ENCODE data around the gene ZCCHC24. TPM values are rescaled to one million over a fixed set of nuclear protein-coding genes. Genes with fewer than 3 reads are reported as not detected.
"Not testable (repeated sequence)": the region's sequence is repeated elsewhere in the genome, so short reads cannot be mapped to it uniquely, and the experiment has no call there.

Gene ZCCHC24
- total RNA-seq, 1 experiment from 2014 or later: 3.8 TPM

DNA sequence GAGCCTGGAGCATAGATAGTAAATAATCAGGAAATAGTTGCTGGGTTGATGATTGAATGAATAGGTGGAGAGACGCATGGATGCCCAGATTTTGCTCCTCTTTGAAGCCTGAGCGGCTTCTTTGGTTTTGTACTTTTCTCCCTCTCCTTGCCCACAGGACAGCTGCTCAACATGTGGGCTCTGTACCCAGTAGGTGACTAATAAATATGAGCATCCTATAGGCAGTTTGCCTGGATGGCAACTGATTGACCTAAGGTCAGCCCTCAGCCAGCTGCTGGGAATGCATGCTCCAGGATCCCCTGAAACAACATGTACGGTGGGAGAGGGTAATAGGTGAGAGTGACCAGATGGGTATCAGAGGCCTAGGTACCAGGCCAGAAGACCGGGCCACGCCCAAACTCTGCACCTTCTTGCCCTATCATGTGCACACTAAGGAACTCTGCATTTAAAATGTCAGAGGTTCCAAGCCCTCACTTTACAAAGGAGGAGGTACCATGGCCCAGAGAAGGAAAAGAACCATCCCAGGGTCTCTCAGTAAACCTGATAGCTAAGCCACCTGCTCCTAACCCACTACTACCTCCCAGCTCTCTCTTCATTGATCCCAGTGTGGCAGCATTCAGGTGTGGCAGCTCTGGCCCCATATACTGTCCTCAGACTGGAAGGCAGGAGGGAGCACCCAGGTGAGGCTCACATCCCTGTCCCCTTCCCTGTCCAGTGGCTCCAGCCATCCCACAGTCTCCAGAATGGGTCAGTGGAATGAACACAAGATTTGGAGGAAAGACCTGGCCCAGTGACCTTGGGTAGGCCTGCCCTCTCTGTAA lies 2.7 kb upstream of the ZCCHC24 start:
- no peak overlapping the region for H2BK15ac ChIP-seq (ENCODE audit: low read depth, low read length)
- H2BK12ac ChIP-seq (ENCODE audit: insufficient read length, low read depth, low read length): no peak overlapping the region
- no peak overlapping the region for H3K27ac ChIP-seq (ENCODE audit: insufficient read length, low read depth, low read length)
- no peak overlapping the region for H2AK5ac ChIP-seq (ENCODE audit: insufficient read length, low read length)
- peaks cover 22% of the 10 kb centered on the region for H3K23me2 ChIP-seq (ENCODE audit: insufficient read length, low read depth, low read length, poor library complexity, severe bottlenecking)
- H4K20me1 ChIP-seq (ENCODE audit: control insufficient read depth, insufficient read depth, insufficient read length): no peaks in the 10 kb centered on the region
- H3K27me3 Mint-ChIP-seq (ENCODE audit: low read depth): peaks cover 63% of the 10 kb centered on the region
- no peak overlapping the region for H3K14ac ChIP-seq (ENCODE audit: insufficient read depth, low read length)
- no peak overlapping the region for H3K4ac ChIP-seq (ENCODE audit: low read depth, low read length)
- no peak overlapping the region for H2BK120ac ChIP-seq (ENCODE audit: low read depth, low read length, poor library complexity, severe bottlenecking)
- H4K8ac ChIP-seq (replicated peaks; ENCODE audit: insufficient read length, low read depth, low read length): no peak overlapping the region
- no peaks in the 10 kb centered on the region for H3K9me3 ChIP-seq (ENCODE audit: control insufficient read depth, low read depth, low read length)
- no peaks in the 10 kb centered on the region; a peak in 2 of 7 replicates for H3K36me3 Mint-ChIP-seq (ENCODE audit: insufficient read depth in 1 of 3, low read depth in 3 of 3)
- no peak overlapping the region for H3K27ac Mint-ChIP-seq
- H3K4me2 ChIP-seq (ENCODE audit: insufficient read depth, insufficient read length, low read length): no peak overlapping the region
- H3K9ac ChIP-seq (ENCODE audit: extremely low read depth, insufficient read length, low read length): no peak overlapping the region
- WGBS (ENCODE audit: extremely low coverage, insufficient read length, low lambda C conversion rate): no CpG with 5 or more reads among the region's 5 CpGs
- no peak overlapping the region for H2BK20ac ChIP-seq (ENCODE audit: low read depth, low read length, poor library complexity, severe bottlenecking)
- TF ChIP-seq, protein P1, sequence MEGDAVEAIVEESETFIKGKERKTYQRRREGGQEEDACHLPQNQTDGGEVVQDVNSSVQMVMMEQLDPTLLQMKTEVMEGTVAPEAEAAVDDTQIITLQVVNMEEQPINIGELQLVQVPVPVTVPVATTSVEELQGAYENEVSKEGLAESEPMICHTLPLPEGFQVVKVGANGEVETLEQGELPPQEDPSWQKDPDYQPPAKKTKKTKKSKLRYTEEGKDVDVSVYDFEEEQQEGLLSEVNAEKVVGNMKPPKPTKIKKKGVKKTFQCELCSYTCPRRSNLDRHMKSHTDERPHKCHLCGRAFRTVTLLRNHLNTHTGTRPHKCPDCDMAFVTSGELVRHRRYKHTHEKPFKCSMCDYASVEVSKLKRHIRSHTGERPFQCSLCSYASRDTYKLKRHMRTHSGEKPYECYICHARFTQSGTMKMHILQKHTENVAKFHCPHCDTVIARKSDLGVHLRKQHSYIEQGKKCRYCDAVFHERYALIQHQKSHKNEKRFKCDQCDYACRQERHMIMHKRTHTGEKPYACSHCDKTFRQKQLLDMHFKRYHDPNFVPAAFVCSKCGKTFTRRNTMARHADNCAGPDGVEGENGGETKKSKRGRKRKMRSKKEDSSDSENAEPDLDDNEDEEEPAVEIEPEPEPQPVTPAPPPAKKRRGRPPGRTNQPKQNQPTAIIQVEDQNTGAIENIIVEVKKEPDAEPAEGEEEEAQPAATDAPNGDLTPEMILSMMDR (conservative IDR thresholded peaks at IDR 0.05): no peak
- peaks cover 7% of the 10 kb centered on the region; the same call in 1 of the 2 replicates for H3K4me1 ChIP-seq (ENCODE audit: insufficient read depth, low read length)
- peaks cover 9% of the 10 kb centered on the region; the same call in 1 of the 2 replicates for H3K27me3 ChIP-seq (ENCODE audit: insufficient read depth, low read length)
- no peaks in the 10 kb centered on the region for H3K79me1 ChIP-seq (ENCODE audit: insufficient read depth, low read depth, low read length, poor library complexity, severe bottlenecking)
- H3K56ac ChIP-seq (ENCODE audit: insufficient read length, low read depth, low read length): no peak overlapping the region
- H3K4me1 Mint-ChIP-seq: peaks cover 36 to 40% of the 10 kb centered on the region in 2 experiments
- peaks cover 0 to 2% of the 10 kb centered on the region in 2 experiments; a peak in 1 of 5 replicates for H3K9me3 Mint-ChIP-seq
- no peak overlapping the region for H3T11ph ChIP-seq (ENCODE audit: low read length)
- no peak overlapping the region for H2AFZ ChIP-seq (ENCODE audit: low read length)
- H2BK5ac ChIP-seq (ENCODE audit: insufficient read length, low read length): no peak overlapping the region
- no peaks in the 10 kb centered on the region for H3K79me2 ChIP-seq (ENCODE audit: insufficient read depth, low read length)
- H3K4me3 Mint-ChIP-seq: no peak overlapping the region; a peak in 1 of 5 replicates
- no peak overlapping the region for H4K91ac ChIP-seq (ENCODE audit: insufficient read length, low read depth, low read length)
- no peak for DNase-seq
- no peak overlapping the region for H3K23ac ChIP-seq (ENCODE audit: insufficient read length, low read depth, low read length)
- no peak overlapping the region for H4K5ac ChIP-seq (ENCODE audit: insufficient read length, low read depth, low read length)
- H3K18ac ChIP-seq (ENCODE audit: insufficient read length, low read depth, low read length): no peak overlapping the region

DNA sequence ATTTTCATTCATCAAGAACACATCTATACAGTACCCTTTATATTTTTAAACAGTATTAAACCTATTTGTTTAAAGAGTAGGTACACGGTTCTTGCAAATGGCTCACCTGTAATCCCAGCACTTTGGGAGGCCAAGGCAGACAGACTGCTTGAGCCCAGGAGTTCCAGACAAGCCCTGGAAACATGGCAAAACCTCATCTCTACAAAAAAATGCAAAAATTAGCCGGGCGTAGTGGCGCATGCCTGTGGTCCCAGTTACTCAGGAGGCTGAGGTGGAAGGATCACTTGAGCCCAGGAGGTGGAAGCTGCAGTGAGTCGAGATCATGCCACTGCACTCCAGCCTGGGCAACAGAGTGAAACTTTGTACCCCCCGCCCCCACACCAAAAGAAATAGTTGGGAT lies 1.8 kb upstream of the ZCCHC24 start:
- not testable (repeated sequence) for H2BK15ac ChIP-seq (ENCODE audit: low read depth, low read length); H3K4me1 ChIP-seq (ENCODE audit: insufficient read depth, low read length); H3K18ac ChIP-seq (ENCODE audit: insufficient read length, low read depth, low read length); H3K27ac ChIP-seq (ENCODE audit: insufficient read length, low read depth, low read length); H3K23ac ChIP-seq (ENCODE audit: insufficient read length, low read depth, low read length); H3K14ac ChIP-seq (ENCODE audit: insufficient read depth, low read length); H2BK5ac ChIP-seq (ENCODE audit: insufficient read length, low read length); H4K8ac ChIP-seq (replicated peaks; ENCODE audit: insufficient read length, low read depth, low read length); H3K79me1 ChIP-seq (ENCODE audit: insufficient read depth, low read depth, low read length, poor library complexity, severe bottlenecking); H3K9ac ChIP-seq (ENCODE audit: extremely low read depth, insufficient read length, low read length); H4K91ac ChIP-seq (ENCODE audit: insufficient read length, low read depth, low read length); H3K79me2 ChIP-seq (ENCODE audit: insufficient read depth, low read length); H2BK20ac ChIP-seq (ENCODE audit: low read depth, low read length, poor library complexity, severe bottlenecking); H3K9me3 ChIP-seq (ENCODE audit: control insufficient read depth, low read depth, low read length); H3K9me3 Mint-ChIP-seq; H3K27me3 ChIP-seq (ENCODE audit: insufficient read depth, low read length); H3K36me3 Mint-ChIP-seq (ENCODE audit: insufficient read depth in 1 of 3, low read depth in 3 of 3); H4K20me1 ChIP-seq (ENCODE audit: control insufficient read depth, insufficient read depth, insufficient read length); H3T11ph ChIP-seq (ENCODE audit: low read length); H3K4ac ChIP-seq (ENCODE audit: low read depth, low read length); H2BK120ac ChIP-seq (ENCODE audit: low read depth, low read length, poor library complexity, severe bottlenecking); H3K56ac ChIP-seq (ENCODE audit: insufficient read length, low read depth, low read length); H2AFZ ChIP-seq (ENCODE audit: low read length); H3K4me2 ChIP-seq (ENCODE audit: insufficient read depth, insufficient read length, low read length); H3K27ac Mint-ChIP-seq; DNase-seq; H2AK5ac ChIP-seq (ENCODE audit: insufficient read length, low read length); H4K5ac ChIP-seq (ENCODE audit: insufficient read length, low read depth, low read length); H2BK12ac ChIP-seq (ENCODE audit: insufficient read length, low read depth, low read length)
- peak overlapping the region; percentile 76 to 88 for H3K4me3 Mint-ChIP-seq
- H3K23me2 ChIP-seq (ENCODE audit: insufficient read length, low read depth, low read length, poor library complexity, severe bottlenecking): peaks cover 22% of the 10 kb centered on the region
- H3K27me3 Mint-ChIP-seq (ENCODE audit: low read depth): peaks cover 63% of the 10 kb centered on the region
- H3K4me1 Mint-ChIP-seq: peaks cover 34 to 38% of the 10 kb centered on the region in 2 experiments
- WGBS (ENCODE audit: extremely low coverage, insufficient read length, low lambda C conversion rate): no CpG with 5 or more reads among the region's 6 CpGs
